ENCODE measurements around the gene MACROD1. TPM values are rescaled to one million over a fixed set of nuclear protein-coding genes. Genes with fewer than 3 reads are reported as not detected.

Gene MACROD1
- total RNA-seq, 1 donor from 2014 or later, result 20.6 TPM

GRCh38 chr11:64072403-64072802 lies 93.5 kb downstream of the MACROD1 start:
- H3K27me3 Mint-ChIP-seq (ENCODE audit: low read depth), result peaks cover 1% of the 10 kb centered on the region
- no peak for DNase-seq (ENCODE audit: low spot score)
- H3K4me3 Mint-ChIP-seq (ENCODE audit: unreplicated experiment), result no peak overlapping the region
- H3K27ac Mint-ChIP-seq (ENCODE audit: unreplicated experiment), result no peak overlapping the region
- H3K36me3 Mint-ChIP-seq (ENCODE audit: low read depth), result no peaks in the 10 kb centered on the region
- TF ChIP-seq CTCF (IDR thresholded peaks at IDR 0.05), result no peak
- no peaks in the 10 kb centered on the region for H3K4me1 Mint-ChIP-seq (ENCODE audit: low read depth)
- no peaks in the 10 kb centered on the region for H3K9me3 Mint-ChIP-seq (ENCODE audit: low read depth)

- Mint-ChIP-seq H3K27ac (ENCODE audit: unreplicated experiment) (no peak overlapping the region), H3K9me3 (ENCODE audit: low read depth) (no peaks in the 10 kb centered on the region), H3K4me1 (ENCODE audit: low read depth) (no peaks in the 10 kb centered on the region), H3K27me3 (ENCODE audit: low read depth) (peaks cover 1% of the 10 kb centered on the region), H3K4me3 (ENCODE audit: unreplicated experiment) (no peak overlapping the region), H3K36me3 (ENCODE audit: low read depth) (no peaks in the 10 kb centered on the region)
- no peak for TF ChIP-seq CTCF (IDR thresholded peaks at IDR 0.05)
- DNase-seq (ENCODE audit: low spot score), result no peak
Measured at GRCh38 chr11:64071849-64072248, 94.1 kb downstream of the MACROD1 start.

GRCh38 chr11:64070314-64070681 lies 95.6 kb downstream of the MACROD1 start:
- H3K27me3 Mint-ChIP-seq (ENCODE audit: low read depth), result no peaks in the 10 kb centered on the region
- no peaks in the 10 kb centered on the region for H3K9me3 Mint-ChIP-seq (ENCODE audit: low read depth)
- H3K27ac Mint-ChIP-seq (ENCODE audit: unreplicated experiment), result no peak overlapping the region
- H3K4me3 Mint-ChIP-seq (ENCODE audit: unreplicated experiment), result no peak overlapping the region
- TF ChIP-seq CTCF (IDR thresholded peaks at IDR 0.05), result no peak
- no peak for DNase-seq (ENCODE audit: low spot score)
- H3K36me3 Mint-ChIP-seq (ENCODE audit: low read depth), result no peaks in the 10 kb centered on the region
- H3K4me1 Mint-ChIP-seq (ENCODE audit: low read depth), result no peaks in the 10 kb centered on the region

GRCh38 chr11:64069401-64070313 lies 96.3 kb downstream of the MACROD1 start:
- Mint-ChIP-seq H3K27ac (ENCODE audit: unreplicated experiment) (no peak overlapping the region), H3K36me3 (ENCODE audit: low read depth) (peaks cover 1% of the 10 kb centered on the region), H3K27me3 (ENCODE audit: low read depth) (no peaks in the 10 kb centered on the region), H3K4me3 (ENCODE audit: unreplicated experiment) (no peak overlapping the region), H3K9me3 (ENCODE audit: low read depth) (no peaks in the 10 kb centered on the region), H3K4me1 (ENCODE audit: low read depth) (no peaks in the 10 kb centered on the region)
- DNase-seq (ENCODE audit: low spot score), result no peak
- no peak for TF ChIP-seq CTCF (IDR thresholded peaks at IDR 0.05)

- H3K27me3 Mint-ChIP-seq (ENCODE audit: low read depth), result no peaks in the 10 kb centered on the region
Measured at GRCh38 chr11:64068705-64069400, 97.1 kb downstream of the MACROD1 start.

More at GRCh38 chr11:64068705-64069400, 97.1 kb downstream of the MACROD1 start:
- H3K9me3 Mint-ChIP-seq (ENCODE audit: low read depth), result no peaks in the 10 kb centered on the region
- no peak for TF ChIP-seq CTCF (IDR thresholded peaks at IDR 0.05)
- H3K27ac Mint-ChIP-seq (ENCODE audit: unreplicated experiment), result no peak overlapping the region
- DNase-seq (ENCODE audit: low spot score), result no peak
- H3K36me3 Mint-ChIP-seq (ENCODE audit: low read depth), result peaks cover 1% of the 10 kb centered on the region
- H3K4me3 Mint-ChIP-seq (ENCODE audit: unreplicated experiment), result no peak overlapping the region
- no peaks in the 10 kb centered on the region for H3K4me1 Mint-ChIP-seq (ENCODE audit: low read depth)

Measured in chondrocyte (in vitro differentiated cells).